ENCODE results near the gene GLI1.
"Not testable (repeated sequence)": the region's sequence is repeated elsewhere in the genome, so short reads cannot be mapped to it uniquely, and the experiment has no call there.

Gene GLI1

DNA sequence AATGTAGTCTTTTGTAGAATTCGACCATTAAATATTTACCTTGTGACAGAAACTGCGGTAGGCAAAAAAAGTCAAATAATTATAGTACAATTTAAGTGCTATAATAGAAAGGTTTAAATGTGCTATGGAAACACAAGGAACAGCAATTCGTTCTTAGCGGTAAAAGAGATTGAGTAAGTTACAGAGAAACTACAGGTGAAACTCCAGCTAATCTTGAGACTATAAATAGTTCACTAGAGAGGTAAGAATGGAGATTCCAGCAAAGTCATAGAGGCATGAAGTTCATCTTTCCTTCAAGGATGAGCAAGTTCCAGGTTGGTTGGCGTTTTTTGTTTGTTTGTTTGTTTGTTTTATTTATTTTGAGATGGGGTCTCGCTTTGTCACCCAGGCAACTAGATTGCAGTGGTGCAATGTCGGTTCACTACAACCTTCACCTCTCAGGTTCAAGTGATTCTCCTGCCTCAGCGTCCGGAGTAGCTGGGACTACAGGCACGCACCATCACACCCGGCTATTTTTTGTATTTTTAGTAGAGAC lies 27.9 kb upstream of the GLI1 start:
- DNase-seq, result peak; percentile 25
- H3K27me3 Mint-ChIP-seq, result no peaks in the 10 kb centered on the region
- H3K4me1 Mint-ChIP-seq (ENCODE audit: low read depth), result peaks cover 37% of the 10 kb centered on the region
- peak overlapping the region; percentile 84 for H3K4me3 Mint-ChIP-seq
- H3K9me3 Mint-ChIP-seq, result no peaks in the 10 kb centered on the region
- peaks cover 16% of the 10 kb centered on the region for H3K36me3 Mint-ChIP-seq (ENCODE audit: low read depth)
- peak overlapping the region; percentile 98 for H3K27ac Mint-ChIP-seq

DNA sequence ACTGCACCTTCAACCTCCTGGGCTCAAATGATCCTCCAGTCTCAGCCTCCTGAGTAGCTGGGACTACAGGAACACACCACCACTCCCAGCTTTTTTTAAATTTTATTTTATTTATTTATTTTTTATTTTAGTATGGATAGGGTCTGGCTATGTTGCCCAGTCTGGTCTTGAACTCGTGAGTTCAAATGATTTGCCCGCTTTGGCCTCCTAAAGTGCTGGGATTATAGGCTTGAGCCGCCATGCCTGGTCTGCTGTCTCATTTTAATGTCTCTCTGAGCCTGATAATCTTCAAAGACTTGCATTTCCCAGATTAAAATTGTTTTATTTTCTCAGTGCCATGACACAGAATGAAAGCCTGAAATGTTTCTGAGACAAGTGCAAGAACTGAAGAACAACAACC lies 26.2 kb upstream of the GLI1 start:
- peak; percentile 11 for DNase-seq
- Mint-ChIP-seq H3K27me3 (no peaks in the 10 kb centered on the region), H3K9me3 (no peaks in the 10 kb centered on the region), H3K36me3 (ENCODE audit: low read depth) (peaks cover 12% of the 10 kb centered on the region), H3K4me3 (no peak overlapping the region), H3K4me1 (ENCODE audit: low read depth) (peaks cover 29% of the 10 kb centered on the region), H3K27ac (no peak overlapping the region)

DNA sequence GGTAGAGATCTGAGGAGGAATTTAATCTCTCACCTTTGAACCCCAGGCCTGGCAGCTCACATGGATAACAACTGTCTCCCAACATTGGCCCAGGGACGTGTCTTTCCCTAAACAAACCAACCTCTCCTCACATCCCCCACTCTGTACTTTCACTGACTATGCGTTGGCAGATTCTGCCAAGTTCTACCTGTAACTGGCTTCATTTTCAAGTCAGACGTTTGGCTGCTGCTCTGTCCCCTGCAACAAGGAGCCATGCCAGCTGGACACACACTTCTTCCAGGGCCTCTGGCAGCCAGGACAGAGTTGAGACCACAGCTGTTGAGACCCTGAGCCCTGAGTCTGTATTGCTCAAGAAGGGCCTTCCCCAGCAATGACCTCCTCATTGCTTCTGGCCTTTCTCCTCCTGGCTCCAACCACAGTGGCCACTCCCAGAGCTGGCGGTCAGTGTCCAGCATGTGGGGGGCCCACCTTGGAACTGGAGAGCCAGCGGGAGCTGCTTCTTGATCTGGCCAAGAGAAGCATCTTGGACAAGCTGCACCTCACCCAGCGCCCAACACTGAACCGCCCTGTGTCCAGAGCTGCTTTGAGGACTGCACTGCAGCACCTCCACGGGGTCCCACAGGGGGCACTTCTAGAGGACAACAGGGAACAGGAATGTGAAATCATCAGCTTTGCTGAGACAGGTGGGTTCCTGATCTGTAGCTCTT lies 24.9 kb upstream of the GLI1 start, which contains the start of gene INHBC:
TSS of gene INHBC (plus strand) at position 268 of the 707 bp plus-strand sequence. CDS start at position 371, 103 bp downstream.
- Mint-ChIP-seq H3K27ac (peak within 1 kb of the TSS; percentile 60), H3K9me3 (no peaks in the 10 kb centered on the region), H3K36me3 (ENCODE audit: low read depth) (peaks cover 7% of the 10 kb centered on the region), H3K27me3 (no peaks in the 10 kb centered on the region), H3K4me1 (ENCODE audit: low read depth) (peaks cover 20% of the 10 kb centered on the region), H3K4me3 (peak within 1 kb of the TSS; percentile 45)
- DNase-seq, result no peak

DNA sequence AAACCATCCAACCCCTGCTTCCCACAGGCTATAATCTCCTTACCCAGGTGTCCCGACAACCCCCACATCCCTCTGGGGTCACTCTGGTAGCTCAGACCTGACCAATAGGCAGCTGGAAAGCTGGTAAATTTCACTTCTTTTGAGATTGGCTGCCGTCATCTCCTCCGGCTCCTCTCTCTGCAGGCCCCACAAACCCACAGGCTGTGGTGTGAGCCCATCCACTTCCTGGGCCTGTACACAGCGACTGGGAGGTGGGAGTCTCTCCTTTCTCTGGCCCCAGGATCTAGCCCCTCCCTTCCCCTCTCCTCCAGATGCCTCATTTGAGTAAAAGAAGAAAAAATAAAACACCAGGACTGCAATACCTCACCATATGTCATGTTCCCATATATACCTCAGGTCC lies 24.3 kb upstream of the GLI1 start:
- Mint-ChIP-seq H3K4me3 (peak overlapping the region; percentile 45), H3K27ac (peak overlapping the region; percentile 60), H3K27me3 (no peaks in the 10 kb centered on the region), H3K36me3 (ENCODE audit: low read depth) (peaks cover 2% of the 10 kb centered on the region), H3K4me1 (ENCODE audit: low read depth) (peaks cover 17% of the 10 kb centered on the region), H3K9me3 (no peaks in the 10 kb centered on the region)
- no peak for DNase-seq

DNA sequence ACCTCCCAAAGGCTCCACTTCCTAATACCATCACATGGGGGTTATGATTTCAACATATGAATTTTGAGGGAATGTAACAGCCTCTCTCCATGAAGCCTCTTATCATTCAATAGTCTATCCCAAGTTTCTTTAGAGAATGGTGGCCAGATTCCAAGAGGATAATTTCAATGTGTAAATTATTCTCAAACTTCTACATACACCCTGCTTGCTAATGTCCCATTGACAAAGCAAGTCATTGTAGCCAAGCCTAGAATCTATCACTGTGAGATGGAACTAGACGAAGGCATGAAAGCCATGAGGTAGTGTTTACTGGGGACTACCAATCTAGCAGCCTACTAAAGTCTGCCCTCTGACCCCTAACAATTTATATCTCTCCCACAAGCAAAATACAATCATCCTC lies 21.2 kb upstream of the GLI1 start:
- no peaks in the 10 kb centered on the region for H3K9me3 Mint-ChIP-seq
- H3K4me3 Mint-ChIP-seq, result no peak overlapping the region
- DNase-seq, result no peak
- peaks cover 4% of the 10 kb centered on the region for H3K4me1 Mint-ChIP-seq (ENCODE audit: low read depth)
- peaks cover 2% of the 10 kb centered on the region for H3K27me3 Mint-ChIP-seq
- no peaks in the 10 kb centered on the region for H3K36me3 Mint-ChIP-seq (ENCODE audit: low read depth)
- no peak overlapping the region for H3K27ac Mint-ChIP-seq

DNA sequence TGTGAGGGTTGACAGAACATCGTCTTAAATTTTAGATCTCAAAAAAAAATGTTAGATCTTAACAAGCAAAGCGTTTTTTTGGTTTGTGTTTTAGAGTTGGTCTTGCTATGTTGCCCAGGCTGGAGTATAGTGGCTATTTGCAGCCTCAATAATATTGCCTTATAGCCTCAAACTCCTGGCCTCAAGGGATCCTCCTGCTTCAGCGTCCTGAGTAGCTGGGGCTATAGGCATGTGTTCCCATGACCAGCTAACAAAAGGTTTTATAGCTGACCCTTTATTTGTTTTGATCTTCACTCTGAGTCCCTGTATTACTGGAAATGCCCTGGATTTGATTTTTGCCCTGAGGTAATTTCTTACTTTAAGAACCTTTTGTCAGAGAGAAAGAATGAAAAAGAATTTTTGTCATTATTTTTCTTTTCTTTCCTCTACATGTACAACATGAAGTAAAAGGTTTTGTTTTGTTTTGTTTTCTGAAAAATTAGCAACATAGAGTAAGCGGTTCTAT lies 19.8 kb upstream of the GLI1 start:
- H3K27me3 Mint-ChIP-seq, result peaks cover 2% of the 10 kb centered on the region
- H3K36me3 Mint-ChIP-seq (ENCODE audit: low read depth), result no peaks in the 10 kb centered on the region
- no peak overlapping the region for H3K4me3 Mint-ChIP-seq
- no peak for DNase-seq
- no peaks in the 10 kb centered on the region for H3K9me3 Mint-ChIP-seq
- peaks cover 4% of the 10 kb centered on the region for H3K4me1 Mint-ChIP-seq (ENCODE audit: low read depth)
- H3K27ac Mint-ChIP-seq, result no peak overlapping the region

DNA sequence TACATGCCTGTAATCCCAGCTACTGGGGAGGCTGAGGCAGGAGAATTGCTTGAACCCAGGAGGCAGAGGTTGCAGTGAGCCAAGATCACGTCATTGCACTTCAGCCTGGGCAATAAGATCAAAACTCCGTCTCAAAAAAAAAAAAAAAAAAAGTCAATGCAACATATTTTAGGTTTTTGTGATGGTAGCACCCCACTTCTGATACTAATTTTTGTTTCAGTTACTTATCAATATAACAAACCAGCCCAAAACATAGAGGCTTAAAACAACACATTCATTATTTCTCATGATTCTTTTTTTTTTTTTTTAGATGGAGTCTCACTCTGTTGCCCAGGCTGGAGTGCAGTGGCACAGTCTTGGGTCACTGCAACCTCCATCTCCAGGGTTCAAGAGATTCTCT lies 18.2 kb upstream of the GLI1 start:
- H3K27me3 Mint-ChIP-seq; H3K4me3 Mint-ChIP-seq; DNase-seq; H3K9me3 Mint-ChIP-seq; H3K4me1 Mint-ChIP-seq (ENCODE audit: low read depth); H3K27ac Mint-ChIP-seq; H3K36me3 Mint-ChIP-seq (ENCODE audit: low read depth): not testable (repeated sequence)

DNA sequence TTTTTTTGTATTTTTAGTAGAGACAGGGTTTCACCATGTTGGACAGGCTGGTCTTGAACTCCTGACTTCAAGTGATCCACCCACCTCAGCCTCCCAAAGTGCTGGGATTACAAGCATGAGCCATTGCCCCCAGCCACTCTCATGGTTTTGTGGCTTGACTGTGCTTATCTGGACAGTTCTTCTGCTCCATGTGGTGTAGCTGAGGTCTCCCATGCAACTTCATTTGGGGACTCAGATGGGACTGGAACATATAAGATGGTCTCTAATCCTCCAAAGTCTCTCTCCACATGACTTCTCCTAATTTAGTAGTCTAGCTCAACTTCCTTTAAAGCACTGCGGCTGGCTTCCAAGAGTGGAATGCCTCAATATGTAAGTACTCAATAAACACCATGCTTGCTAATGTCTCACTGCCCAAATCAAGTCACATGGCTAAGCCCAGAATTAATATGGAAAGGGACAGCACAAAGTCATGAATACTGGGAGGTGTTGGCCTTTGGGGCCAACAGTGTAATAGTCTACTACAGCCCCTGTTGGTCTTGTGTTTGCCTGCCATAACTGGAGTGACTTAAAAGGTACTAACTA lies 17.6 kb upstream of the GLI1 start:
- Mint-ChIP-seq H3K27ac (no peak overlapping the region), H3K27me3 (peaks cover 2% of the 10 kb centered on the region), H3K4me3 (no peak overlapping the region), H3K4me1 (ENCODE audit: low read depth) (peaks cover 2% of the 10 kb centered on the region), H3K9me3 (no peaks in the 10 kb centered on the region), H3K36me3 (ENCODE audit: low read depth) (no peaks in the 10 kb centered on the region)
- no peak for DNase-seq

DNA sequence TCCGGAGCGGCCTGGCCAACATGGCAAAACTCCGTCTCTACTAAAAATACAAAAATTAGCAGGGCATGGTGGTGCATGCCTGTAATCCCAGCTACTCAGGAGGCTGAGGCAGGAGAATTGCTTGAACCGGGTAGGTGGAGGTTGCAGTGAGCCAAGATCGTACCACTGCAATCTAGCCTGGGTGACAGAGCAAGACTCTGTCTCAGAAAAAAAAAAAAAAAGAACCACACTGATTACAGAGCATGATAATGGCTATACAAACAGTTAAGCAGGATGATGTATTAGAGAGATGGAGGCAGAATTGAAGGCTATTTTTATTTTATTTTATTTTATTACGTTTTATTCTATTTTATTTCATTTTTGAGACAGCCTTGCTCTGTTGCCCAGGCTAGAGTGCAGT lies 15.2 kb upstream of the GLI1 start:
- not testable (repeated sequence) for H3K4me3 Mint-ChIP-seq; H3K27ac Mint-ChIP-seq; DNase-seq; H3K9me3 Mint-ChIP-seq; H3K36me3 Mint-ChIP-seq (ENCODE audit: low read depth); H3K4me1 Mint-ChIP-seq (ENCODE audit: low read depth); H3K27me3 Mint-ChIP-seq

DNA sequence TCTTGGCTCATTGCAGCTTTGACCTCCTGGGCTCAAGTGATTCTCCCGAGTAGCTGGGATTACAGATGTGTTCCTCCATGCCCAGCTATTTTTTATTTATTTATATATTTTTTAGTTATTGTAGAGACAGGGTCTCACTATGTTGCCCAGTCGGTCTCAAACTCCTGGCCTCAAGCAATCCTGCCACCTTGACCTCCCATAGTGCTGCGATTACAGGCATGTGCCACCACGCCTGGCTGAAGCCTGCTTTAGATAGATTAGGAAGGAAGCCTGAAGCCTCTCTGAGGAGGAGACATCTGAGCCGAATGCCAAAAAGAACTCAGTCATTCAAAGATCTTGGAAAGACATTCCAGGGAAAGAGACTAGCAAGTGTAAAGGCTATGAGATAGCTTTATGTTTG lies 14.8 kb upstream of the GLI1 start:
- H3K36me3 Mint-ChIP-seq (ENCODE audit: low read depth), result no peaks in the 10 kb centered on the region
- DNase-seq, result no peak
- H3K9me3 Mint-ChIP-seq, result no peaks in the 10 kb centered on the region
- H3K27ac Mint-ChIP-seq, result no peak overlapping the region
- no peak overlapping the region for H3K4me3 Mint-ChIP-seq
- peaks cover 2% of the 10 kb centered on the region for H3K4me1 Mint-ChIP-seq (ENCODE audit: low read depth)
- H3K27me3 Mint-ChIP-seq, result peaks cover 2% of the 10 kb centered on the region

DNA sequence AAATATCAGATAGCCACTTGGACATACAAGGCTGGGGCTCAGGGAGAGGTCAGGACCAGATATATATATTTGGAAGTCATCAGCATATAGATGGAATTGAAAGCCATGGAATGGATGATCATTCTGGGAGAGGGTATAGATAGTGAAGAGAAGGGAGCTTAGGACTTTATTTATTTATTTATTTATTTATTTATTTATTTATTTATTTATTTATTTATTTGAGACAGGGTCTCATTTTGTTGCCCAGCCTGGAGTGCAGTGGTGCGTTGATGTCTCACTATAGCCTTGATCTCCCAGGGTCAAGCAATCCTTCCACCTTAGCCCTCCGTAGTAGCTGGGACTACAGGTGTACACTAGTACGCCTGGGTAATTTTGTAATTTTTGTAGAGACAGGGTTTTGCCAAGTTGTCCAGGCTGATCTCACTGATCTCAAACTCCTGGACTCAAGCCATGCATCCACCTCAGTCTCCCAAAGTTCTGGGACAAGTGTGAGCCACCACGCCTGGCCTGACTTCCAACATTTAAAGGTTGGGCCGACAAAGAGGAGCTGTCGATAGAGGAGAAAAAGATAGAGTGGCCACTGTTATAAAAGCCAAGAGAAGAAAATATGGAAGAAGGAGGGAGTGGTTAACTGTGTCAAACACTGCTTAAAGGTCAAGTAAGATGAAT lies 13.2 kb upstream of the GLI1 start:
- H3K36me3 Mint-ChIP-seq (ENCODE audit: low read depth), result no peaks in the 10 kb centered on the region
- no peak overlapping the region for H3K27ac Mint-ChIP-seq
- H3K9me3 Mint-ChIP-seq, result no peaks in the 10 kb centered on the region
- peaks cover 2% of the 10 kb centered on the region for H3K4me1 Mint-ChIP-seq (ENCODE audit: low read depth)
- H3K4me3 Mint-ChIP-seq, result no peak overlapping the region
- H3K27me3 Mint-ChIP-seq, result peaks cover 2% of the 10 kb centered on the region
- no peak for DNase-seq

DNA sequence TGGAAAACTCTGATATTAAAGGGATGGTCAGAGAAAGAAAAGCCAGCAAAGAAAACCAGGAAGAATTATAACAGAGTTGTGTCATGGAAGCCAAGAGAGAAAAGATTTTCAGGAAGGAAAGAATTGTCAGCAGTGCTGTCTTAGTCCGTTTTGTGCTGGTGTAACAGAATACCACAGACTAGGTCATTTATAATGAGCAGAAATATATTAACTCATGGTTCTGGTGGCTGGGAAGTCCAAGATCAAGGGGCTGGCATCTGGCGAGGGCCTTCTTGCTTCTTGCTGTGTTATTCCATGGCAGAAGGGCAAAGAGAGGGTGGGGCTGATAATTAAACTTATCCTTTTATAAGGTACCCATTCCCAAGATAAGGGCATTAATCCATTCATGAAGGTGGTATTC lies 10.9 kb upstream of the GLI1 start:
- no peak for DNase-seq
- no peak overlapping the region for H3K27ac Mint-ChIP-seq
- no peaks in the 10 kb centered on the region for H3K36me3 Mint-ChIP-seq (ENCODE audit: low read depth)
- no peak overlapping the region for H3K4me3 Mint-ChIP-seq
- peaks cover 3% of the 10 kb centered on the region for H3K27me3 Mint-ChIP-seq
- H3K9me3 Mint-ChIP-seq, result no peaks in the 10 kb centered on the region
- H3K4me1 Mint-ChIP-seq (ENCODE audit: low read depth), result peaks cover 17% of the 10 kb centered on the region

DNA sequence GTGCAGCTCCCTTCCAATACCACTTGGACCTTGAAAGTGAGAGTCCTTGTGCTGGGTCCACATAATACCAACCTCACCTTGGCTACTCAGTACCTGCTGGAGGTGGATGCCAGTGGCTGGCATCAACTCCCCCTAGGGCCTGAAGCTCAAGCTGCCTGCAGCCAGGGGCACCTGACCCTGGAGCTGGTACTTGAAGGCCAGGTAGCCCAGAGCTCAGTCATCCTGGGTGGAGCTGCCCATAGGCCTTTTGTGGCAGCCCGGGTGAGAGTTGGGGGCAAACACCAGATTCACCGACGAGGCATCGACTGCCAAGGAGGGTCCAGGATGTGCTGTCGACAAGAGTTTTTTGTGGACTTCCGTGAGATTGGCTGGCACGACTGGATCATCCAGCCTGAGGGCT lies 10.2 kb upstream of the GLI1 start:
- H3K4me1 Mint-ChIP-seq (ENCODE audit: low read depth), result peaks cover 17% of the 10 kb centered on the region
- no peaks in the 10 kb centered on the region for H3K36me3 Mint-ChIP-seq (ENCODE audit: low read depth)
- H3K4me3 Mint-ChIP-seq, result no peak overlapping the region
- no peaks in the 10 kb centered on the region for H3K9me3 Mint-ChIP-seq
- H3K27me3 Mint-ChIP-seq, result peaks cover 3% of the 10 kb centered on the region
- H3K27ac Mint-ChIP-seq, result no peak overlapping the region
- no peak for DNase-seq

DNA sequence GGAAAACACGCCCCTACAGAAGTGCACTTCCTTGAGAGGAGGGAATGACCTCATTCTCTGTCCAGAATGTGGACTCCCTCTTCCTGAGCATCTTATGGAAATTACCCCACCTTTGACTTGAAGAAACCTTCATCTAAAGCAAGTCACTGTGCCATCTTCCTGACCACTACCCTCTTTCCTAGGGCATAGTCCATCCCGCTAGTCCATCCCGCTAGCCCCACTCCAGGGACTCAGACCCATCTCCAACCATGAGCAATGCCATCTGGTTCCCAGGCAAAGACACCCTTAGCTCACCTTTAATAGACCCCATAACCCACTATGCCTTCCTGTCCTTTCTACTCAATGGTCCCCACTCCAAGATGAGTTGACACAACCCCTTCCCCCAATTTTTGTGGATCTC lies 9.5 kb upstream of the GLI1 start:
- H3K36me3 Mint-ChIP-seq (ENCODE audit: low read depth), result no peaks in the 10 kb centered on the region
- no peak overlapping the region for H3K4me3 Mint-ChIP-seq
- H3K9me3 Mint-ChIP-seq, result no peaks in the 10 kb centered on the region
- no peak for DNase-seq
- peaks cover 23% of the 10 kb centered on the region for H3K4me1 Mint-ChIP-seq (ENCODE audit: low read depth)
- H3K27ac Mint-ChIP-seq, result no peak overlapping the region
- H3K27me3 Mint-ChIP-seq, result peaks cover 3% of the 10 kb centered on the region
